KG1 (cell line): ENCODE results near the gene CARNS1.
"Not testable (repeated sequence)": the region's sequence is repeated elsewhere in the genome, so short reads cannot be mapped to it uniquely, and the experiment has no call there.

Source experiments
- DNase-seq: peaks from one replicate; lab custom pipeline; 2025; lab: John Stamatoyannopoulos, UW

Gene CARNS1

GRCh38 chr11:67465530-67465929 is 50.1 kb downstream of the CARNS1 start:
- DNase-seq, result not testable (repeated sequence)

GRCh38 chr11:67466367-67466766 is 50.9 kb downstream of the CARNS1 start:
- no peak for DNase-seq

GRCh38 chr11:67466962-67467771 is 51.7 kb downstream of the CARNS1 start:
- DNase-seq, result no peak

- no peak for DNase-seq
Observed at GRCh38 chr11:67468056-67468455, 52.6 kb downstream of the CARNS1 start.

GRCh38 chr11:67468456-67468758 is 52.9 kb downstream of the CARNS1 start:
- DNase-seq, result no peak

GRCh38 chr11:67468759-67469507 is 53.5 kb downstream of the CARNS1 start, which contains the start of gene TMEM134:
Gene TMEM134, minus strand, starts transcription at chr11:67469251. Its CDS starts 59 bp downstream, at chr11:67469192.
- DNase-seq, result peak; percentile 83

- DNase-seq, result no peak
Observed at GRCh38 chr11:67469508-67469811, 54.0 kb downstream of the CARNS1 start.

GRCh38 chr11:67470337-67471002 is 55.0 kb downstream of the CARNS1 start:
- DNase-seq, result no peak

GRCh38 chr11:67472882-67473281 is 57.4 kb downstream of the CARNS1 start:
- no peak for DNase-seq
